ENCODE results near the gene VDR. TPM values are rescaled to one million over a fixed set of nuclear protein-coding genes. Genes with fewer than 3 reads are reported as not detected.

VDR gene
- total RNA-seq, 1 donor from 2014 or later, result 0.52 TPM

- Histone ChIP-seq H3K27ac (ENCODE audit: low read depth, low read length) (no peak overlapping the region), H3K9me3 (ENCODE audit: control insufficient read depth in 3 of 3, low read length in 3 of 3) (no peaks in the 10 kb centered on the region), H3K36me3 (ENCODE audit: control insufficient read depth in 3 of 3, insufficient read depth in 3 of 3, low read length in 3 of 3) (no peaks in the 10 kb centered on the region), H3K9ac (ENCODE audit: low read depth in 1 of 3, low read length in 3 of 3) (no peak overlapping the region), H3K4me1 (ENCODE audit: control insufficient read depth in 3 of 3, insufficient read depth in 3 of 3, low read length in 3 of 3) (peaks cover 3 to 7% (median 5%) of the 10 kb centered on the region in 3 donors), H3K27me3 (ENCODE audit: control insufficient read depth in 3 of 3, insufficient read depth in 3 of 3, low read length in 3 of 3) (no peaks in the 10 kb centered on the region), H3K4me3 (ENCODE audit: low read length in 3 of 3) (no peak overlapping the region)
Measured at GRCh38 chr12:47863467-47863866, 41.3 kb downstream of the VDR start.

- Histone ChIP-seq H3K27ac (ENCODE audit: low read depth, low read length) (no peak overlapping the region), H3K9ac (ENCODE audit: low read depth in 1 of 3, low read length in 3 of 3) (no peak overlapping the region), H3K4me3 (ENCODE audit: low read length in 3 of 3) (no peak overlapping the region), H3K27me3 (ENCODE audit: control insufficient read depth in 3 of 3, insufficient read depth in 3 of 3, low read length in 3 of 3) (no peaks in the 10 kb centered on the region), H3K36me3 (ENCODE audit: control insufficient read depth in 3 of 3, insufficient read depth in 3 of 3, low read length in 3 of 3) (no peaks in the 10 kb centered on the region), H3K9me3 (ENCODE audit: control insufficient read depth in 3 of 3, low read length in 3 of 3) (no peaks in the 10 kb centered on the region), H3K4me1 (ENCODE audit: control insufficient read depth in 3 of 3, insufficient read depth in 3 of 3, low read length in 3 of 3) (peaks cover 2 to 3% (median 2%) of the 10 kb centered on the region in 3 donors)
Measured at GRCh38 chr12:47862881-47863280, 41.9 kb downstream of the VDR start.

- no peaks in the 10 kb centered on the region for H3K4me1 ChIP-seq (ENCODE audit: control insufficient read depth in 3 of 3, insufficient read depth in 3 of 3, low read length in 3 of 3)
- no peaks in the 10 kb centered on the region for H3K36me3 ChIP-seq (ENCODE audit: control insufficient read depth in 3 of 3, insufficient read depth in 3 of 3, low read length in 3 of 3)
- no peak overlapping the region for H3K9ac ChIP-seq (ENCODE audit: low read depth in 1 of 3, low read length in 3 of 3)
- no peak overlapping the region for H3K27ac ChIP-seq (ENCODE audit: low read depth, low read length)
- no peaks in the 10 kb centered on the region for H3K9me3 ChIP-seq (ENCODE audit: control insufficient read depth in 3 of 3, low read length in 3 of 3)
- no peaks in the 10 kb centered on the region for H3K27me3 ChIP-seq (ENCODE audit: control insufficient read depth in 3 of 3, insufficient read depth in 3 of 3, low read length in 3 of 3)
- no peak overlapping the region for H3K4me3 ChIP-seq (ENCODE audit: low read length in 3 of 3)
Measured at GRCh38 chr12:47862167-47862750, 42.5 kb downstream of the VDR start.

GRCh38 chr12:47860873-47861272 is 43.9 kb downstream of the VDR start:
- H3K4me3 ChIP-seq (ENCODE audit: low read length in 3 of 3), result no peak overlapping the region
- H3K36me3 ChIP-seq (ENCODE audit: control insufficient read depth in 3 of 3, insufficient read depth in 3 of 3, low read length in 3 of 3), result peaks cover 0 to 3% (median 2%) of the 10 kb centered on the region in 3 donors
- no peak overlapping the region for H3K9ac ChIP-seq (ENCODE audit: low read depth in 1 of 3, low read length in 3 of 3)
- no peaks in the 10 kb centered on the region for H3K4me1 ChIP-seq (ENCODE audit: control insufficient read depth in 3 of 3, insufficient read depth in 3 of 3, low read length in 3 of 3)
- no peaks in the 10 kb centered on the region for H3K9me3 ChIP-seq (ENCODE audit: control insufficient read depth in 3 of 3, low read length in 3 of 3)
- H3K27me3 ChIP-seq (ENCODE audit: control insufficient read depth in 3 of 3, insufficient read depth in 3 of 3, low read length in 3 of 3), result no peaks in the 10 kb centered on the region
- no peak overlapping the region for H3K27ac ChIP-seq (ENCODE audit: low read depth, low read length)

- H3K27me3 ChIP-seq (ENCODE audit: control insufficient read depth in 3 of 3, insufficient read depth in 3 of 3, low read length in 3 of 3), result no peaks in the 10 kb centered on the region
- H3K9me3 ChIP-seq (ENCODE audit: control insufficient read depth in 3 of 3, low read length in 3 of 3), result no peaks in the 10 kb centered on the region
- H3K27ac ChIP-seq (ENCODE audit: low read depth, low read length), result no peak overlapping the region
- no peak overlapping the region for H3K9ac ChIP-seq (ENCODE audit: low read depth in 1 of 3, low read length in 3 of 3)
- H3K4me1 ChIP-seq (ENCODE audit: control insufficient read depth in 3 of 3, insufficient read depth in 3 of 3, low read length in 3 of 3), result no peaks in the 10 kb centered on the region
- H3K36me3 ChIP-seq (ENCODE audit: control insufficient read depth in 3 of 3, insufficient read depth in 3 of 3, low read length in 3 of 3), result peaks cover 0 to 4% (median 2%) of the 10 kb centered on the region in 3 donors
- no peak overlapping the region for H3K4me3 ChIP-seq (ENCODE audit: low read length in 3 of 3)
Measured at GRCh38 chr12:47860279-47860841, 44.4 kb downstream of the VDR start.

- Histone ChIP-seq H3K4me1 (ENCODE audit: control insufficient read depth in 3 of 3, insufficient read depth in 3 of 3, low read length in 3 of 3) (no peaks in the 10 kb centered on the region), H3K27ac (ENCODE audit: low read depth, low read length) (no peak overlapping the region), H3K36me3 (ENCODE audit: control insufficient read depth in 3 of 3, insufficient read depth in 3 of 3, low read length in 3 of 3) (peaks cover 0 to 4% (median 2%) of the 10 kb centered on the region in 3 donors), H3K27me3 (ENCODE audit: control insufficient read depth in 3 of 3, insufficient read depth in 3 of 3, low read length in 3 of 3) (no peaks in the 10 kb centered on the region), H3K9ac (ENCODE audit: low read depth in 1 of 3, low read length in 3 of 3) (no peak overlapping the region), H3K4me3 (ENCODE audit: low read length in 3 of 3) (no peak overlapping the region), H3K9me3 (ENCODE audit: control insufficient read depth in 3 of 3, low read length in 3 of 3) (no peaks in the 10 kb centered on the region)
Measured at GRCh38 chr12:47858511-47859266, 46.1 kb downstream of the VDR start.

- Histone ChIP-seq H3K27me3 (ENCODE audit: control insufficient read depth in 3 of 3, insufficient read depth in 3 of 3, low read length in 3 of 3) (no peaks in the 10 kb centered on the region), H3K36me3 (ENCODE audit: control insufficient read depth in 3 of 3, insufficient read depth in 3 of 3, low read length in 3 of 3) (peaks cover 0 to 4% (median 2%) of the 10 kb centered on the region in 3 donors), H3K9me3 (ENCODE audit: control insufficient read depth in 3 of 3, low read length in 3 of 3) (no peaks in the 10 kb centered on the region), H3K4me1 (ENCODE audit: control insufficient read depth in 3 of 3, insufficient read depth in 3 of 3, low read length in 3 of 3) (peaks cover 4 to 6% (median 5%) of the 10 kb centered on the region in 3 donors), H3K4me3 (ENCODE audit: low read length in 3 of 3) (no peak overlapping the region), H3K9ac (ENCODE audit: low read depth in 1 of 3, low read length in 3 of 3) (no peak overlapping the region), H3K27ac (ENCODE audit: low read depth, low read length) (no peak overlapping the region)
Measured at GRCh38 chr12:47856721-47857575, 47.8 kb downstream of the VDR start.

GRCh38 chr12:47856094-47856493 is 48.7 kb downstream of the VDR start:
- Histone ChIP-seq H3K27ac (ENCODE audit: low read depth, low read length) (no peak overlapping the region), H3K9me3 (ENCODE audit: control insufficient read depth in 3 of 3, low read length in 3 of 3) (no peaks in the 10 kb centered on the region), H3K9ac (ENCODE audit: low read depth in 1 of 3, low read length in 3 of 3) (no peak overlapping the region), H3K4me3 (ENCODE audit: low read length in 3 of 3) (no peak overlapping the region), H3K27me3 (ENCODE audit: control insufficient read depth in 3 of 3, insufficient read depth in 3 of 3, low read length in 3 of 3) (no peaks in the 10 kb centered on the region), H3K36me3 (ENCODE audit: control insufficient read depth in 3 of 3, insufficient read depth in 3 of 3, low read length in 3 of 3) (peaks cover 0 to 4% (median 2%) of the 10 kb centered on the region in 3 donors), H3K4me1 (ENCODE audit: control insufficient read depth in 3 of 3, insufficient read depth in 3 of 3, low read length in 3 of 3) (peaks cover 4 to 8% (median 5%) of the 10 kb centered on the region in 3 donors)

GRCh38 chr12:47855502-47855901 is 49.3 kb downstream of the VDR start:
- H3K27ac ChIP-seq (ENCODE audit: low read depth, low read length), result no peak overlapping the region
- H3K9ac ChIP-seq (ENCODE audit: low read depth in 1 of 3, low read length in 3 of 3), result no peak overlapping the region
- H3K27me3 ChIP-seq (ENCODE audit: control insufficient read depth in 3 of 3, insufficient read depth in 3 of 3, low read length in 3 of 3), result no peaks in the 10 kb centered on the region
- no peaks in the 10 kb centered on the region for H3K9me3 ChIP-seq (ENCODE audit: control insufficient read depth in 3 of 3, low read length in 3 of 3)
- peaks cover 4 to 8% (median 5%) of the 10 kb centered on the region in 3 donors for H3K4me1 ChIP-seq (ENCODE audit: control insufficient read depth in 3 of 3, insufficient read depth in 3 of 3, low read length in 3 of 3)
- H3K4me3 ChIP-seq (ENCODE audit: low read length in 3 of 3), result no peak overlapping the region
- H3K36me3 ChIP-seq (ENCODE audit: control insufficient read depth in 3 of 3, insufficient read depth in 3 of 3, low read length in 3 of 3), result peaks cover 0 to 4% (median 2%) of the 10 kb centered on the region in 3 donors

Measured in skeletal muscle tissue (tissue), 4 donors.